BLaER1 treated with 17β-estradiol and CSF1 and Interleukin-3, amounts not matched to agents 10 nM and 100 nM (cell line): ENCODE results near the gene HES6.
A peak's percentile ranks its signal among the peaks of the same experiment; 100 is the strongest.

Experiments
- H3K27ac ChIP-seq, 11 experiments: shearing (Covaris generic); formaldehyde crosslinking; 2 replicates each; pipeline ENCODE4 v1.8.1; 2022
- H3K27me3 ChIP-seq, 11 experiments: shearing (Covaris generic); formaldehyde crosslinking; 2 replicates each; pipeline ENCODE4 v1.8.1; 2022
- H3K36me3 ChIP-seq, 11 experiments: shearing (Covaris generic); formaldehyde crosslinking; 2 replicates each; pipeline ENCODE4 v1.8.1; 2022
- H3K4me1 ChIP-seq, 10 experiments: shearing (Covaris generic); formaldehyde crosslinking; 2 replicates each; pipeline ENCODE4 v1.8.1; 2022
- H3K4me2 ChIP-seq, 11 experiments: shearing (Covaris generic); formaldehyde crosslinking; 2 replicates each; pipeline ENCODE4 v1.8.1; 2022
- H3K4me3 ChIP-seq, 10 experiments: shearing (Covaris generic); formaldehyde crosslinking; 2 replicates each; pipeline ENCODE4 v1.8.1; 2022
- H3K9ac ChIP-seq, 11 experiments: shearing (Covaris generic); formaldehyde crosslinking; 2 replicates each; pipeline ENCODE4 v1.8.1; 2022
- H3K9me3 ChIP-seq, 11 experiments: shearing (Covaris generic); formaldehyde crosslinking; replicated peaks in 1 of 11; 2 replicates each; pipeline ENCODE4 v1.8.1; 2022
- H4K20me1 ChIP-seq, 11 experiments: shearing (Covaris generic); formaldehyde crosslinking; 2 replicates each; pipeline ENCODE4 v1.8.1; 2022
- Cebpa-rat ChIP-seq, 11 experiments: shearing (Covaris generic); IDR thresholded peaks; 2 replicates each; pipeline ENCODE4 v1.8.1; 2022

Gene HES6

GRCh38 chr2:238231809-238232208, 8.0 kb downstream of the HES6 start:
- H3K4me1 ChIP-seq: peaks cover 24 to 48% (median 40%) of the 10 kb centered on the region in 10 experiments
- peaks cover 0 to 7% (median 0%) of the 10 kb centered on the region in 11 experiments; a peak in 4 of 22 replicates for H4K20me1 ChIP-seq
- H3K4me3 ChIP-seq: peak overlapping the region; percentile 54 to 75 (median 66)
- peak overlapping the region; percentile 85 to 97 (median 95) for H3K4me2 ChIP-seq
- H3K27ac ChIP-seq: peak overlapping the region in 1 of 11 experiments; percentile 69; a peak in 1 of 22 replicates
- H3K9ac ChIP-seq: peak overlapping the region in 5 of 11 experiments; percentile 70 to 77 (median 75); a peak in 7 of 22 replicates
- TF ChIP-seq Cebpa-rat (IDR thresholded peaks at IDR 0.05): no peak
- no peaks in the 10 kb centered on the region for H3K27me3 ChIP-seq
- H3K36me3 ChIP-seq: peaks cover 0 to 22% (median 10%) of the 10 kb centered on the region in 11 experiments; a peak in 13 of 22 replicates
- H3K9me3 ChIP-seq: peaks cover 0 to 9% (median 2%) of the 10 kb centered on the region in 11 experiments; a peak in 5 of 22 replicates

GRCh38 chr2:238231251-238231793, 8.5 kb downstream of the HES6 start:
- Histone ChIP-seq H4K20me1 (peaks cover 0 to 8% (median 0%) of the 10 kb centered on the region in 11 experiments; a peak in 4 of 22 replicates), H3K4me2 (peak overlapping the region; percentile 85 to 97 (median 95)), H3K27me3 (no peaks in the 10 kb centered on the region), H3K9me3 (peaks cover 0 to 9% (median 2%) of the 10 kb centered on the region in 11 experiments; a peak in 5 of 22 replicates), H3K4me3 (peak overlapping the region; percentile 54 to 75 (median 66)), H3K4me1 (peaks cover 24 to 43% (median 37%) of the 10 kb centered on the region in 10 experiments), H3K9ac (peak overlapping the region; percentile 52 to 77 (median 75); a peak in 21 of 22 replicates), H3K27ac (peak overlapping the region in 10 of 11 experiments; percentile 30 to 72 (median 64); a peak in 19 of 22 replicates), H3K36me3 (peaks cover 0 to 27% (median 15%) of the 10 kb centered on the region in 11 experiments; a peak in 14 of 22 replicates)
- TF ChIP-seq Cebpa-rat (IDR thresholded peaks at IDR 0.05): no peak

DNA sequence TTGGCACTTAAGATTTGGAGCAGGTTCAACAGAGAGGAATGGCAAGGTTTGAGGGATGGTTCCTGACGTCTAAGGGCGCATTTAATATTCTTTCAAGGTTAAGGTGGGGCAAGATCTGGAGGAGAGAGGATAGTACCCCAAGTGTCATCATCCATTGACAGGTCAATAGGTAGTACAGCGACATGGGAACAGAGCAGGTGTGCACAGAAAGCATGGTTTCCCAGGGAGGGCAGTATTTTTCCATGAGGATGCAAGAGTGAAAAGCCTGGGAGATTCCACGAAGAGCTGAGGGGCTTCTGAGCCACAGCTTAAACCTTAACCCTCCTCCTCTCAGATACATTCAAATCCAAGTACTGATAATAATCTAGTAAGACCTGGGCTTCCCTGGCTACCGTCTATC, 9.1 kb downstream of the HES6 start:
- Histone ChIP-seq H3K9ac (peak overlapping the region; percentile 52 to 77 (median 75); a peak in 18 of 22 replicates), H3K4me2 (peak overlapping the region; percentile 85 to 97 (median 95)), H3K9me3 (peaks cover 0 to 9% (median 2%) of the 10 kb centered on the region in 11 experiments; a peak in 5 of 22 replicates), H3K4me3 (peak overlapping the region; percentile 54 to 75 (median 66)), H4K20me1 (peaks cover 0 to 11% (median 0%) of the 10 kb centered on the region in 11 experiments; a peak in 3 of 22 replicates), H3K27me3 (no peaks in the 10 kb centered on the region), H3K4me1 (peaks cover 21 to 39% (median 32%) of the 10 kb centered on the region in 10 experiments), H3K36me3 (peaks cover 0 to 33% (median 21%) of the 10 kb centered on the region in 11 experiments; a peak in 15 of 22 replicates), H3K27ac (peak overlapping the region in 5 of 11 experiments; percentile 60 to 72 (median 66); a peak in 8 of 22 replicates)
- TF ChIP-seq Cebpa-rat (IDR thresholded peaks at IDR 0.05): no peak

DNA sequence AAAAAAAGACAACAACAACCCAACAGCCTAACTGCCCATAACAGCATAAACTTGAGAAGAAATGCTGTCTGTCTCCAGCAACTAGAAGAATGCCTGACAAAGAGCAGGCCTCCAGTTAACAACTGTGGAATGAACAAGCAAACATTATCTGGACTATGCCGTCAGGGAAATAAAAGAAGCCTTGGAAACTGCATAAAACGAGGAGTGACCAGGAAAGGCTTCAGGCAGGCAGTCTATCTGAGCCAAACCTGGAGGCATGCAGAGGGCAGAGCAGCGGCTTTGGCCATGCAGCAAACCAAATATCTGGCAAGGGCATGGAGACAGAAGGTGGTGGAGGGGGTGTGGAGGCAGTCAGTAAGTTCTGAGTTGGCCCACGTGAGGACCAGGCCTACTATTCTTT, 11.1 kb downstream of the HES6 start:
- H3K27ac ChIP-seq: no peak overlapping the region
- peaks cover 0 to 9% (median 2%) of the 10 kb centered on the region in 11 experiments; a peak in 5 of 22 replicates for H3K9me3 ChIP-seq
- TF ChIP-seq Cebpa-rat (IDR thresholded peaks at IDR 0.05): no peak
- H3K4me2 ChIP-seq: no peak overlapping the region
- H3K27me3 ChIP-seq: no peaks in the 10 kb centered on the region
- peaks cover 0 to 52% (median 29%) of the 10 kb centered on the region in 11 experiments; a peak in 17 of 22 replicates for H3K36me3 ChIP-seq
- peaks cover 8 to 26% (median 18%) of the 10 kb centered on the region in 10 experiments; a peak in 19 of 20 replicates for H3K4me1 ChIP-seq
- no peak overlapping the region for H3K9ac ChIP-seq
- no peak overlapping the region for H3K4me3 ChIP-seq
- peaks cover 0 to 11% (median 0%) of the 10 kb centered on the region in 11 experiments; a peak in 3 of 22 replicates for H4K20me1 ChIP-seq

GRCh38 chr2:238227587-238228032, 12.2 kb downstream of the HES6 start:
- no peak overlapping the region for H3K27ac ChIP-seq
- peaks cover 0 to 8% (median 0%) of the 10 kb centered on the region in 11 experiments; a peak in 4 of 22 replicates for H3K9me3 ChIP-seq
- H3K9ac ChIP-seq: 0 out of 22 replicates have a peak overlapping the region, but pooled peaks of 2 of the 11 experiments have one; percentile 3 to 6
- peaks cover 8 to 26% (median 18%) of the 10 kb centered on the region in 10 experiments; a peak in 19 of 20 replicates for H3K4me1 ChIP-seq
- no peak overlapping the region for H3K4me2 ChIP-seq
- TF ChIP-seq Cebpa-rat (IDR thresholded peaks at IDR 0.05): no peak
- H3K4me3 ChIP-seq: no peak overlapping the region
- H3K36me3 ChIP-seq: peaks cover 0 to 52% (median 29%) of the 10 kb centered on the region in 11 experiments; a peak in 17 of 22 replicates
- H4K20me1 ChIP-seq: peaks cover 0 to 11% (median 0%) of the 10 kb centered on the region in 11 experiments; a peak in 3 of 22 replicates
- H3K27me3 ChIP-seq: no peaks in the 10 kb centered on the region

DNA sequence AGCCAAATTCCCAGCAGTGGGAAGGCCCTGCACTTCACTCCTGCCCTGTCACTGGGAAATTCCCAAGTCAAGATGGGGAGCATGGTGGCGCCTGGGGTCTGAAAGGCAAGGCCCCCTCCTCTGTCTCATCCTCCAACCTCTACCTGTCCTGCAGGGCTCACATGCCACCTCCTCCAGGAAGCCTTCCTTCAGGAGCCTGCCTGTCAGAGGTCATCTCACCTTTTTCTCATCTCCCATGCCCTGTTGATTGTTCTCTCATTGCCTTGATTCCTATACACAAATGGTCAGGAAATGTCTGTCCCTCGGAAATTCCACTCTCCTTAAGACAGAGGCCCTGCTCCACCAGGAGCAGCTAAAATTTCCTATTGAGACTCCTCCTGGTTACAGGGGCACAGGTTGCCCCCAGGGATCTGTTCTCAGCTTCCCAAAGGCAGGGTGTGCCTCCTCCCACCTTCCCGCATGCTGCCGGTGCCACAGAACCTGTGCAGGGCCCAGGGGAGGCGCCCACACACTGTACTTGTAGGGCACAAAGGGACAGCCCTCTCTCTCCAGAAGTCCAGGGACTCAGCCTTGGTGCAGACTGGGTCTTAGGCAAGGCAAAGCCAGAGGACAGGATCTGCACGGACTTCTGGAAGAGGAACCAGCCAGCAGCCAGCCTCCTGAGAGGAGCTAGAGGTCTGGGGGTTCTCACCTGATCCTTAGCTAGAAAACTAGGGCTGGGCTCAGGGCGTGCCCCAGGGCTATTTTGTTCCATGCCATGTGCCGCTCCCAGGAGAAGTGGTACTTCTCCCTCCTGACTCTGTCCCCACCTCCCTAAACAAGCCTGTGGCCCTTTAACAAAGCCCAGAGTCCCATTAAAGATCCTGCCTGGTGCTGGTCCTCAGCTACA, 12.9 kb downstream of the HES6 start:
- Histone ChIP-seq H3K4me2 (no peak overlapping the region), H3K4me3 (no peak overlapping the region), H3K9me3 (peaks cover 0 to 1% (median 0%) of the 10 kb centered on the region in 11 experiments; a peak in 1 of 22 replicates), H3K27ac (no peak overlapping the region), H3K4me1 (peaks cover 8 to 25% (median 17%) of the 10 kb centered on the region in 10 experiments; a peak in 19 of 20 replicates), H4K20me1 (peaks cover 0 to 11% (median 0%) of the 10 kb centered on the region in 11 experiments; a peak in 3 of 22 replicates), H3K36me3 (peaks cover 0 to 52% (median 29%) of the 10 kb centered on the region in 11 experiments; a peak in 17 of 22 replicates), H3K9ac (0 out of 22 replicates have a peak overlapping the region, but pooled peaks of 1 of the 11 experiments have one; percentile 6), H3K27me3 (no peaks in the 10 kb centered on the region)
- no peak for TF ChIP-seq Cebpa-rat (IDR thresholded peaks at IDR 0.05)

- Histone ChIP-seq H4K20me1 (peaks cover 0 to 11% (median 0%) of the 10 kb centered on the region in 11 experiments; a peak in 3 of 22 replicates), H3K27ac (no peak overlapping the region), H3K4me3 (no peak overlapping the region), H3K4me1 (peaks cover 6 to 18% (median 11%) of the 10 kb centered on the region in 10 experiments; a peak in 19 of 20 replicates), H3K9ac (no peak overlapping the region), H3K36me3 (peaks cover 0 to 52% (median 29%) of the 10 kb centered on the region in 11 experiments; a peak in 17 of 22 replicates), H3K27me3 (no peaks in the 10 kb centered on the region), H3K4me2 (peak overlapping the region in 1 of 11 experiments; percentile 4; a peak in 1 of 22 replicates), H3K9me3 (peaks cover 0 to 2% (median 0%) of the 10 kb centered on the region in 11 experiments; a peak in 4 of 22 replicates)
- no peak for TF ChIP-seq Cebpa-rat (IDR thresholded peaks at IDR 0.05)
Measured at GRCh38 chr2:238225911-238226697, 13.7 kb downstream of the HES6 start.
